HepG2 (cell line): ENCODE results near the gene CFAP70. TPM values are rescaled to one million over a fixed set of nuclear protein-coding genes. Genes with fewer than 3 reads are reported as not detected.

ENCODE experiments used
- ATAC-seq: fragments of 200-7000 bp; cut with Tn5 transposase; 3 replicates; pipeline ENCODE4 v1.9.1; 2020; ENCODE audit warnings: mild to moderate bottlenecking, moderate library complexity
- BruUV-seq: library from RNA; stranded (reverse); fragments of 400-500 nt; replicated peaks from 2 replicates; lab custom pipeline; 2021; lab: Mats Ljungman, UMichigan
- CTCF ChIA-PET: fragments of 300-600 bp; formaldehyde crosslinking; extraction: SDS; loops from one replicate; lab custom pipeline; 2021; ENCODE audit warnings: low total read pairs, inconsistent platforms, low intra/inter-chr PET ratio; lab: Yijun Ruan, JAX
- POLR2A ChIA-PET: fragments of 350-600 bp; sonication (Branson Sonifier 250); formaldehyde crosslinking; loops from one replicate; lab custom pipeline; 2020; ENCODE audit warnings: antibody characterized with exemption, inconsistent platforms; lab: Yijun Ruan, JAX
- DNase-seq: peaks from one replicate; pipeline ENCODE4 v3.0.0-alpha.2; 2015; ENCODE audit warnings: low spot score
- FAIRE-seq: peaks from 3 replicates; lab custom pipeline; 2011; peaks lifted over from hg19 to GRCh38; lab: Jason Lieb, UNC
- H2AFZ ChIP-seq: one replicate; pipeline ENCODE4 v1.6.1; 2011; ENCODE audit warnings: low read length, inconsistent platforms
- H3K27ac ChIP-seq: fragments of 300-600 bp; 3 replicates; pipeline ENCODE4 v1.8.0; 2011; ENCODE audit warnings: mixed run types, mild to moderate bottlenecking, mixed read lengths, low read length, inconsistent platforms; ENCODE audit not compliant: insufficient read depth; ENCODE audit errors: extremely low read length
- H3K27me3 ChIP-seq, 2 experiments: fragments of 200-600 bp in 1 of 2; 2 replicates in 1 of 2; 3 replicates in 1 of 2; pipeline versions ENCODE4 v1.6.0 to v1.8.0; 2011; ENCODE audit warnings: low read length in 2 of 2, mild to moderate bottlenecking in 2 of 2, moderate library complexity in 2 of 2, inconsistent platforms in 1 of 2; ENCODE audit not compliant: insufficient read depth in 2 of 2, control insufficient read depth in 1 of 2
- H3K36me3 ChIP-seq, 2 experiments: fragments of 200-600 bp in 1 of 2; replicated peaks in 1 of 2; 2 replicates in 1 of 2; 3 replicates in 1 of 2; pipeline versions ENCODE4 v1.5.1 to v1.8.0; 2011; ENCODE audit warnings: low read length in 2 of 2, inconsistent platforms in 1 of 2; ENCODE audit not compliant: insufficient read depth in 2 of 2, control insufficient read depth in 1 of 2
- H3K4me1 ChIP-seq: 2 replicates; pipeline ENCODE4 v1.5.1; 2012; ENCODE audit warnings: low read length, inconsistent platforms; ENCODE audit not compliant: insufficient read depth
- H3K4me2 ChIP-seq: 2 replicates; pipeline ENCODE4 v1.6.0; 2011; ENCODE audit warnings: low read depth, low read length, inconsistent platforms
- H3K4me3 ChIP-seq, 3 experiments: fragments of 200-600 bp in 1 of 3; sonication (generic), shearing (Covaris generic) in 1 of 3; replicated peaks in 1 of 3; 2 replicates each; pipeline ENCODE4 v1.5.1; 2011 to 2016; ENCODE audit warnings: low read length in 3 of 3, inconsistent platforms in 2 of 3, low read depth in 2 of 3, mild to moderate bottlenecking in 2 of 3, control low read depth in 1 of 3, mixed read lengths in 1 of 3; ENCODE audit not compliant: insufficient read depth in 1 of 3
- H3K79me2 ChIP-seq: one replicate; pipeline ENCODE4 v1.6.1; 2011; ENCODE audit warnings: low read length, inconsistent platforms; ENCODE audit not compliant: insufficient read depth
- H3K9ac ChIP-seq: 2 replicates; pipeline ENCODE4 v1.6.0; 2011; ENCODE audit warnings: mild to moderate bottlenecking, low read depth, low read length, inconsistent platforms; ENCODE audit not compliant: insufficient read depth
- H3K9me3 ChIP-seq: 2 replicates; pipeline ENCODE4 v1.5.1; 2012; ENCODE audit warnings: mild to moderate bottlenecking, low read length
- H4K20me1 ChIP-seq: 2 replicates; pipeline ENCODE4 v1.6.0; 2011; ENCODE audit warnings: inconsistent platforms, mild to moderate bottlenecking, low read length, moderate library complexity; ENCODE audit not compliant: insufficient read depth
- DNMT1 ChIP-seq: sonication (generic); formaldehyde crosslinking; IDR thresholded peaks from 2 replicates; pipeline ENCODE4 v1.5.1; 2020; ENCODE audit warnings: mild to moderate bottlenecking, missing genetic modification reagents
- FOXP4 ChIP-seq: sonication (generic); formaldehyde crosslinking; IDR thresholded peaks from 2 replicates; pipeline ENCODE4 v1.4.0; 2020; ENCODE audit warnings: missing genetic modification reagents
- HNF1B ChIP-seq: sonication (generic); formaldehyde crosslinking; IDR thresholded peaks from 2 replicates; pipeline ENCODE4 v1.5.1; 2020; ENCODE audit warnings: mild to moderate bottlenecking, moderate library complexity, missing genetic modification reagents
- KMT2B ChIP-seq: IDR thresholded peaks from 2 replicates; pipeline ENCODE4 v1.6.1; 2016; ENCODE audit warnings: missing genetic modification reagents, missing compliant biosample characterization
- MTERF4 ChIP-seq: sonication (generic); formaldehyde crosslinking; IDR thresholded peaks from 2 replicates; pipeline ENCODE4 v1.8.0; 2023; ENCODE audit warnings: mild to moderate bottlenecking, missing genetic modification reagents
- MXD1 ChIP-seq: sonication (generic); formaldehyde crosslinking; IDR thresholded peaks from 2 replicates; pipeline ENCODE4 v1.4.0; 2020; ENCODE audit warnings: mild to moderate bottlenecking, missing genetic modification reagents
- MXD4 ChIP-seq: IDR thresholded peaks from 2 replicates; pipeline ENCODE4 v1.6.1; 2016; ENCODE audit warnings: mild to moderate bottlenecking, missing biosample characterization, missing genetic modification reagents
- NFIB ChIP-seq: sonication (generic); formaldehyde crosslinking; IDR thresholded peaks from 2 replicates; pipeline ENCODE4 v1.9.0; 2021; ENCODE audit warnings: missing genetic modification reagents, mild to moderate bottlenecking, borderline replicate concordance
- PITX1 ChIP-seq: sonication (generic); formaldehyde crosslinking; IDR thresholded peaks from 2 replicates; pipeline ENCODE4 v1.5.1; 2020; ENCODE audit warnings: mild to moderate bottlenecking, missing genetic modification reagents
- PLRG1 ChIP-seq: fragments of 450-650 bp; conservative IDR thresholded peaks from 2 replicates; pipeline ENCODE4 v1.6.1; 2016
- TBP ChIP-seq: sonication (generic); formaldehyde crosslinking; IDR thresholded peaks from 2 replicates; pipeline ENCODE4 v1.5.0; 2020; ENCODE audit warnings: missing genetic modification reagents
- THAP9 ChIP-seq: sonication (generic); formaldehyde crosslinking; IDR thresholded peaks from 2 replicates; pipeline ENCODE4; 2020; ENCODE audit warnings: missing genetic modification reagents, mild to moderate bottlenecking, borderline replicate concordance
- ZNF292 ChIP-seq: sonication (generic); formaldehyde crosslinking; IDR thresholded peaks from 2 replicates; pipeline ENCODE4 v1.8.1; 2022; ENCODE audit warnings: mild to moderate bottlenecking, low read depth, missing genetic modification reagents, borderline replicate concordance
- ZNF740 ChIP-seq: sonication (generic); formaldehyde crosslinking; IDR thresholded peaks from 2 replicates; pipeline ENCODE4 v1.4.0; 2020; ENCODE audit warnings: missing genetic modification reagents
- ZNF746 ChIP-seq: sonication (generic); formaldehyde crosslinking; IDR thresholded peaks from 2 replicates; pipeline ENCODE4 v1.8.0; 2022; ENCODE audit warnings: mild to moderate bottlenecking, missing genetic modification reagents
- ZNF780A ChIP-seq: sonication (generic); formaldehyde crosslinking; IDR thresholded peaks from 2 replicates; pipeline ENCODE4 v1.8.0; 2022; ENCODE audit warnings: mild to moderate bottlenecking, missing genetic modification reagents, moderate library complexity
- WGBS: methylation state at CpG from one replicate; pipeline ENCODE4 v1.1.6; 2017; ENCODE audit warnings: low lambda C conversion rate; 5-methylcytosine and 5-hydroxymethylcytosine counted together
- in situ Hi-C: cut with HindIII; loops from 2 replicates; pipeline ENCODE4 v1.10.0; 2017; ENCODE audit warnings: low pct_unique_long_range_greater_than_20kb; ENCODE audit not compliant: extremely low pct_ligation_motif_present
- intact Hi-C: fragments of 100-400 bp; cut with micrococcal nuclease; formaldehyde crosslinking; loops from one replicate; pipeline ENCODE4 v1.10.0; 2022; ENCODE audit not compliant: unreplicated experiment
- polyA plus RNA-seq, 8 experiments: library from polyadenylated mRNA; depleted of rRNA in 3 of 8; stranded (reverse) in 7 of 8; unstranded in 1 of 8; fragments of >200 nt; fragmentation: Illumina TruSeq in 4 of 8; extraction: Trizol in 4 of 8; gene quantifications; 2 replicates each; pipeline versions ENCODE4 v1.2.1 to v1.2.3, GENCODE V29; 2011 to 2016; ENCODE audit warnings: low read depth in 4 of 8, missing spikeins in 1 of 8, mixed read lengths in 1 of 8; ENCODE audit not compliant: insufficient read depth in 1 of 8
- total RNA-seq, 5 experiments: library from RNA; depleted of rRNA; stranded (reverse); fragments of >200 nt; fragmentation: Illumina TruSeq; extraction: Trizol; gene quantifications; 2 replicates each; pipeline ENCODE4 v1.2.3, GENCODE V29; 2016; ENCODE audit warnings: low read depth in 1 of 5

Gene CFAP70
- total and polyA plus RNA-seq, 2 of the 13 experiments (the other 11 are each of a cell fraction or from before 2014, with no cell fraction given): 0.27 to 0.38 TPM

- intact Hi-C loops: no loop called here
- Histone ChIP-seq H3K9ac (no peak overlapping the region), H4K20me1 (no peaks in the 10 kb centered on the region), H3K9me3 (peaks cover 4% of the 10 kb centered on the region; the same call in 1 of the 2 replicates), H3K27me3 (no peaks in the 10 kb centered on the region), H3K4me3 (no peak overlapping the region), H3K4me1 (no peaks in the 10 kb centered on the region), H3K36me3 (no peaks in the 10 kb centered on the region), H3K79me2 (no peaks in the 10 kb centered on the region), H2AFZ (no peak overlapping the region), H3K27ac (no peak overlapping the region), H3K4me2 (no peak overlapping the region)
- CTCF ChIA-PET: no interaction called here
- no peak for ATAC-seq
- POLR2A ChIA-PET: no interaction called here
- no peak for FAIRE-seq
- in situ Hi-C loops: no loop called here
- no TSS peak for BruUV-seq
- DNase-seq: no peak
- WGBS: 82% methylated on average over 3 of the region's 3 CpGs
- no peak for TF ChIP-seq PITX1
- TF ChIP-seq HNF1B (CRISPR knock-in tag): no peak
- no peak for TF ChIP-seq MTERF4 (CRISPR knock-in tag)
- no peak for TF ChIP-seq THAP9 (CRISPR knock-in tag)
- TF ChIP-seq MXD1 (CRISPR knock-in tag): no peak
- no peak for TF ChIP-seq ZNF746 (CRISPR knock-in tag)
- no peak for TF ChIP-seq TBP
- no peak for TF ChIP-seq FOXP4 (CRISPR knock-in tag)
- no peak for TF ChIP-seq DNMT1 (CRISPR knock-in tag)
- TF ChIP-seq PLRG1: no peak
- no peak for TF ChIP-seq ZNF292 (CRISPR knock-in tag)
- no peak for TF ChIP-seq ZNF740 (CRISPR knock-in tag)
- no peak for TF ChIP-seq NFIB
- TF ChIP-seq MXD4 (CRISPR knock-in tag): no peak
- TF ChIP-seq KMT2B: no peak
- no peak for TF ChIP-seq ZNF780A (CRISPR knock-in tag)
Observed at GRCh38 chr10:73205081-73205480, 153.6 kb downstream of the CFAP70 start.
